B cell (primary cell): Measurements from ENCODE around the gene GFAP. TPM values are rescaled to one million over a fixed set of nuclear protein-coding genes. Genes with fewer than 3 reads are reported as not detected.

Source experiments
- ATAC-seq: fragments of 200-7000 bp; cut with Tn5 transposase; one replicate; pipeline ENCODE4 v1.10.0; 2021; ENCODE audit warnings: low read depth, mild to moderate bottlenecking, moderate number of reproducible peaks, moderate library complexity
- CTCF ChIA-PET: fragments of 350-600 bp; sonication (Branson Sonifier 250); formaldehyde crosslinking; loops from one replicate; lab custom pipeline; 2021; ENCODE audit warnings: antibody characterized with exemption, inconsistent platforms; lab: Charles Lee
- POLR2A ChIA-PET: fragments of 350-600 bp; sonication (Branson Sonifier 250); formaldehyde crosslinking; loops from one replicate; lab custom pipeline; 2021; ENCODE audit warnings: antibody characterized with exemption; lab: Charles Lee
- DNase-seq: peaks from one replicate; pipeline ENCODE4 v3.0.0; 2013
- H2AFZ ChIP-seq: 2 replicates; pipeline ENCODE4 v1.6.1; 2012; ENCODE audit warnings: mild to moderate bottlenecking, low read depth, low read length; ENCODE audit not compliant: insufficient read depth, poor library complexity, severe bottlenecking
- H3K27ac ChIP-seq, 2 donors: 1 replicate in 1 of 2; 2 replicates in 1 of 2; pipeline ENCODE4 v1.5.1; 2012 to 2013; ENCODE audit warnings: low read length in 2 of 2, mild to moderate bottlenecking in 2 of 2, moderate library complexity in 1 of 2
- H3K27me3 ChIP-seq, 4 experiments: fragments of 200-600 bp in 1 of 4; sonication (generic) in 1 of 4; replicated peaks in 1 of 4; 1 replicate in 2 of 4; 2 replicates in 2 of 4; pipeline versions ENCODE4 v1.6.1 to v1.7.0; 2013 to 2016; ENCODE audit warnings: low read length in 3 of 4, mild to moderate bottlenecking in 2 of 4, mixed read lengths in 1 of 4, moderate library complexity in 1 of 4; ENCODE audit not compliant: insufficient read depth in 4 of 4, control insufficient read depth in 3 of 4; ENCODE audit errors: control extremely low read depth in 1 of 4
- H3K36me3 ChIP-seq, 2 experiments: replicated peaks in 1 of 2; 1 replicate in 1 of 2; 2 replicates in 1 of 2; pipeline versions ENCODE4 v1.6.1 to v1.7.1; 2013; ENCODE audit warnings: low read length in 1 of 2; ENCODE audit not compliant: insufficient read depth in 2 of 2, control insufficient read depth in 1 of 2; ENCODE audit errors: control extremely low read depth in 1 of 2, extremely low read depth in 1 of 2
- H3K4me1 ChIP-seq, 2 donors: fragments of 200-600 bp in 1 of 2; sonication (generic) in 1 of 2; 1 replicate in 1 of 2; 2 replicates in 1 of 2; pipeline versions ENCODE4 v1.5.1 to v1.6.1; 2013 to 2017; ENCODE audit warnings: low read length in 2 of 2; ENCODE audit not compliant: control insufficient read depth in 2 of 2, insufficient read depth in 2 of 2
- H3K4me2 ChIP-seq: replicated peaks from 2 replicates; pipeline ENCODE3; 2012; ENCODE audit warnings: mild to moderate bottlenecking, low read depth, low read length; ENCODE audit not compliant: poor library complexity, severe bottlenecking
- H3K4me3 ChIP-seq, 5 experiments: fragments of 200-600 bp in 1 of 5; sonication (generic) in 1 of 5; 1 replicate in 3 of 5; 2 replicates in 2 of 5; pipeline versions ENCODE4 v1.5.1 to v1.7.0; 2011 to 2016; ENCODE audit warnings: low read length in 4 of 5, mild to moderate bottlenecking in 4 of 5, low read depth in 2 of 5, control low read depth in 1 of 5, moderate library complexity in 1 of 5; ENCODE audit not compliant: insufficient read depth in 1 of 5; ENCODE audit errors: control extremely low read depth in 1 of 5, extremely low read depth in 1 of 5
- H3K79me2 ChIP-seq: fragments of 200-600 bp; sonication (generic); one replicate; pipeline ENCODE4 v1.6.0; 2016; ENCODE audit warnings: low read length; ENCODE audit not compliant: control insufficient read depth, insufficient read depth
- H3K9ac ChIP-seq: fragments of 200-600 bp; sonication (generic); 2 replicates; pipeline ENCODE4 v1.6.1; 2017; ENCODE audit warnings: mild to moderate bottlenecking, low read length, moderate library complexity
- H3K9me3 ChIP-seq, 3 donors: one replicate each; pipeline versions ENCODE4 v1.6.1 to v1.7.1; 2013; ENCODE audit warnings: low read length in 2 of 3; ENCODE audit not compliant: control insufficient read depth in 2 of 3, insufficient read depth in 1 of 3; ENCODE audit errors: control extremely low read depth in 1 of 3
- H4K20me1 ChIP-seq: 2 replicates; pipeline ENCODE4 v1.6.0; 2012; ENCODE audit warnings: mild to moderate bottlenecking, low read length; ENCODE audit not compliant: insufficient read depth, control insufficient read depth, poor library complexity, severe bottlenecking
- H3K27ac Mint-ChIP-seq: one replicate; pipeline ENCODE4 v1.8.0; 2021; ENCODE audit warnings: mixed read lengths
- H3K27me3 Mint-ChIP-seq: one replicate; pipeline ENCODE4 v1.8.0; 2021; ENCODE audit warnings: mixed read lengths
- H3K4me1 Mint-ChIP-seq: one replicate; pipeline ENCODE4 v1.8.0; 2021; ENCODE audit warnings: mixed read lengths
- H3K4me3 Mint-ChIP-seq: one replicate; pipeline ENCODE4 v1.8.0; 2021; ENCODE audit warnings: mixed read lengths
- H3K9me3 Mint-ChIP-seq: one replicate; pipeline ENCODE4 v1.8.0; 2022; ENCODE audit warnings: mixed read lengths; ENCODE audit not compliant: insufficient read depth
- EZH2 ChIP-seq: IDR thresholded peaks from 2 replicates; pipeline ENCODE4 v1.6.1; 2012; ENCODE audit warnings: borderline replicate concordance, low read depth, mild to moderate bottlenecking, moderate library complexity, low read length; ENCODE audit not compliant: insufficient read depth, poor library complexity, severe bottlenecking
- WGBS: methylation state at CpG from one replicate; pipeline ENCODE4 v1.1.5; 2013; ENCODE audit warnings: missing lambda C conversion rate; ENCODE audit not compliant: insufficient coverage; 5-methylcytosine and 5-hydroxymethylcytosine counted together
- intact Hi-C: fragments of 100-400 bp; cut with micrococcal nuclease; formaldehyde crosslinking; loops from one replicate; pipeline ENCODE4 v1.10.0; 2022
- polyA plus RNA-seq: library from polyadenylated mRNA; depleted of rRNA; stranded (reverse); fragments of >200 nt; gene quantifications from 2 replicates; pipeline ENCODE4 v1.2.3, GENCODE V29; 2012
- total RNA-seq, 2 donors: library from RNA; stranded (reverse); fragments of 120-200 nt in 1 of 2; gene quantifications; 1 replicate in 1 of 2; 2 replicates in 1 of 2; pipeline versions ENCODE4 v1.2.3 to v1.2.4, GENCODE V29; 2013 to 2022
- TF ChIP-seq, protein P1 (sequence below): fragments of 200-600 bp; IDR thresholded peaks from one replicate; pipeline ENCODE4 v1.8.0; 2022; ENCODE audit warnings: antibody characterized with exemption, mild to moderate bottlenecking

GFAP gene
- total and polyA plus RNA-seq, 2 donors (not counting 1 experiment from before 2014, with no cell fraction given): not detected

DNA sequence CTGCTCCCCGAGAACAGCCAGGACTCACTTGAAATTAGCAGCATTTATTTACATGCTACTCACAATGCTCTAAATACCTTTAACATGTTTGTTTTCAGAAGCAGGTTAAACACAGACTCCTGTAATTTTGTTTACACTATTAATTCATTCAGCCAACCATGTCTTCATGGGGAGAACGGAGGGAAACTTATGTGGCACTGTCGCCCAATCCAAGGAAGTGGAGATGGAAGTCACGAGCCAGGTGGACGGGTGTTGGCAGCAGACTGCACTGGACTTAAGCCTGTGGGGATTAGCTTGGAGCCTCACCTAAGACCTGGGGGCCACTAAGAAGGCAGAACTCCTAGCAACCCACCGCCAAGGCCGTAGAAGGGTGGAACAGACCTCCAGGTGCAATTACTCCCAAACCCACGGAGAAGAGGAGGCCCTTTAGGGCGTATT is 8.8 kb upstream of the GFAP start:
- no peak overlapping the region for H3K4me2 ChIP-seq
- WGBS: 94% methylated on average over 6 of the region's 9 CpGs
- intact Hi-C loops: no loop called here
- ChIA-PET POLR2A (no interaction called here), CTCF (interaction anchor here (3.3 kb wide), 1 partner anchor 97 kb away, joined by 12 read pairs; no protein-coding TSS in a partner anchor)
- no peaks in the 10 kb centered on the region for H4K20me1 ChIP-seq
- H3K9me3 Mint-ChIP-seq: no peaks in the 10 kb centered on the region
- no peak overlapping the region for H3K9ac ChIP-seq
- peaks cover 8% of the 10 kb centered on the region for H3K27me3 Mint-ChIP-seq
- peaks cover 12% of the 10 kb centered on the region for H3K4me1 Mint-ChIP-seq
- TF ChIP-seq EZH2: no peak
- TF ChIP-seq, protein P1, sequence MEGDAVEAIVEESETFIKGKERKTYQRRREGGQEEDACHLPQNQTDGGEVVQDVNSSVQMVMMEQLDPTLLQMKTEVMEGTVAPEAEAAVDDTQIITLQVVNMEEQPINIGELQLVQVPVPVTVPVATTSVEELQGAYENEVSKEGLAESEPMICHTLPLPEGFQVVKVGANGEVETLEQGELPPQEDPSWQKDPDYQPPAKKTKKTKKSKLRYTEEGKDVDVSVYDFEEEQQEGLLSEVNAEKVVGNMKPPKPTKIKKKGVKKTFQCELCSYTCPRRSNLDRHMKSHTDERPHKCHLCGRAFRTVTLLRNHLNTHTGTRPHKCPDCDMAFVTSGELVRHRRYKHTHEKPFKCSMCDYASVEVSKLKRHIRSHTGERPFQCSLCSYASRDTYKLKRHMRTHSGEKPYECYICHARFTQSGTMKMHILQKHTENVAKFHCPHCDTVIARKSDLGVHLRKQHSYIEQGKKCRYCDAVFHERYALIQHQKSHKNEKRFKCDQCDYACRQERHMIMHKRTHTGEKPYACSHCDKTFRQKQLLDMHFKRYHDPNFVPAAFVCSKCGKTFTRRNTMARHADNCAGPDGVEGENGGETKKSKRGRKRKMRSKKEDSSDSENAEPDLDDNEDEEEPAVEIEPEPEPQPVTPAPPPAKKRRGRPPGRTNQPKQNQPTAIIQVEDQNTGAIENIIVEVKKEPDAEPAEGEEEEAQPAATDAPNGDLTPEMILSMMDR: no peak
- H3K4me3 ChIP-seq: no peak overlapping the region
- no peak overlapping the region for H3K27ac ChIP-seq
- ATAC-seq: no peak
- H3K27ac Mint-ChIP-seq: no peak overlapping the region
- no peaks in the 10 kb centered on the region for H3K79me2 ChIP-seq
- no peak for DNase-seq
- H2AFZ ChIP-seq: no peak overlapping the region
- H3K4me3 Mint-ChIP-seq: no peak overlapping the region
- no peaks in the 10 kb centered on the region for H3K36me3 ChIP-seq
- no peaks in the 10 kb centered on the region for H3K9me3 ChIP-seq
- H3K4me1 ChIP-seq: peaks cover 10 to 13% of the 10 kb centered on the region in 2 donors
- H3K27me3 ChIP-seq: peaks cover 0 to 24% (median 6%) of the 10 kb centered on the region in 4 experiments

DNA sequence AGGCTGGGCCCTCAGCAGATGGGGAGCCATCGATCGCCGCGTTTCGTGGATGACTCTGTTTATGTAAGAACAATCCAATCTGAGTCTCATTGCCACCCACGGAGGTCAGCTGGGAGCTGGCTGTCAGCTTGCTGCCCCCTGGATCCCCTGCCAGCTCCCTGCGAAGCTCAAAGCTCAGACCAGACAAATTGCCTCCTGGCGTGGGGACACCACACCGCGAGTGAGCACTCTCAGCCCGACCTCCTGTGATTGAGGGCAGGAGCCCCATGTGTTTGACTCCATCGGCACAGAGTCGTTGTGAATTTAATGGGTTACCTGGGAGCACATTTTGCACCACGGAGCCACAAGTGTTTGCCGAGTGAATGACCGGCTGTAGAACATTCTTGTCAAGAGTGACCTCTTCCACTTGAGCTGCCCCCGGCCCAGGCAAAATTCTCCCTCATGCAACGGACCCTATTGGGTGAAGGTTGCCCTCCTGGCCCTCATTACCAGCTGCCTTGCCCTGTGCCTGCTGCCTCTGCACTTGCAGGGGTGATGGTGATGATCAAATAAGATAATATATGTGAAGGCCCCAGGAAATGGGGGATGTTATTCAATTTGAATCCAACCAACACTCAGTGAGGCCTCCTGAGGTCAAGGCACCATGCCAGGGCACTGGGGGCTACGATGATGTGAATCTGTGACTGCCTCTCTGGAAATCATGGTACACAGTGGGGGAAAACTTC is 7.6 kb upstream of the GFAP start:
- Histone ChIP-seq H2AFZ (no peak overlapping the region), H4K20me1 (no peaks in the 10 kb centered on the region), H3K4me3 (no peak overlapping the region), H3K9me3 (no peaks in the 10 kb centered on the region), H3K27ac (no peak overlapping the region), H3K4me2 (no peak overlapping the region), H3K36me3 (no peaks in the 10 kb centered on the region), H3K4me1 (peaks cover 10 to 13% of the 10 kb centered on the region in 2 donors), H3K9ac (no peak overlapping the region), H3K27me3 (peaks cover 0 to 24% (median 6%) of the 10 kb centered on the region in 4 experiments), H3K79me2 (no peaks in the 10 kb centered on the region)
- ChIA-PET CTCF (interaction anchor here (1.0 to 6.0 kb wide), 3 partner anchors 13 to 176 kb away, joined by 3 to 95 read pairs (median 62); no protein-coding TSS in a partner anchor), POLR2A (no interaction called here)
- Mint-ChIP-seq H3K4me3 (no peak overlapping the region), H3K4me1 (peaks cover 12% of the 10 kb centered on the region), H3K27ac (no peak overlapping the region), H3K27me3 (peaks cover 8% of the 10 kb centered on the region), H3K9me3 (no peaks in the 10 kb centered on the region)
- ATAC-seq: no peak
- WGBS: 88% methylated on average over 17 of the region's 19 CpGs
- TF ChIP-seq, protein P1: no peak
- no peak for TF ChIP-seq EZH2
- DNase-seq: no peak
- intact Hi-C loops: no loop called here
